ENCODE data around the gene GGT7. TPM values are rescaled to one million over a fixed set of nuclear protein-coding genes. Genes with fewer than 3 reads are reported as not detected.
A peak's percentile ranks its signal among the peaks of the same experiment; 100 is the strongest.

Gene GGT7
- total RNA-seq, 4 donors from 2014 or later: 24.1 to 41.1 (median 37.6) TPM

DNA sequence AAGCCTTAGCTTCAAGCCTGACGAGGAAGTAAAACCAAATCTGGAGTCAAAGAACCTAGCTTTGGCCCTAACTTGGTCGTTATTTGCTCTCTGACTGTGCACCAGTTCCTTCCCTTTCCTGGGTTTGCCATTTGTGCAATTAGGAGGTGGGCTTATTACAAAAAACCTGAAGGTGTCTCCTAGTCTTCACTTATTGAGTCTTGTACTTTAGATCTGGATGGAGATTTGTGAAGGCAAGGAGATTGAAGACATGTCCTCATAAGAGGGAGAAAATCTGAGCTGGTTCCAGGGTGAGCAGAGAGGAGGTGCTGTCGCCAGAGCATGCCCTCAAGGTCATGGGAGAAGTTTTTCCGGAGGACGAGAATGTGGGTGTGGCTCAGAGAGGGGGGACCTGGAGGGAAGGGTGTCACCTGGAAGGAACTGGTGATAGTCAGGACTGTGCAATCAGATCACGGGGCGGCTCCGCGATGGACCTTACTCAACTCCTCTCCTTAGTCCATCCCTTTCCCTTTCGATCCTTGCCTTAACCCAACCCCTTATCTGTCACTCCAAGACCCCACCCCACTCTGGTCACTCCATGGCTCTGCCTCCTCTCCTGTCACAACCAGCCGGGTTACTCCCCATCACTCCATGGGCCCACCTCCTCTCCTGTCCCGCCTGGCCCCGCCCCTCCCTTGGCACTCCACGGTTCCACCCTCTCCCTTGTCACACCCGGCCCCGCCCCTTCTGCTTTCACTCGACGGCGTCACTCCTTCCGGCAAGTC is 3.2 kb upstream of the GGT7 start:
- peaks cover 14 to 20% of the 10 kb centered on the region in 2 donors for H3K4me1 ChIP-seq
- no peaks in the 10 kb centered on the region for H3K9me3 ChIP-seq
- TF ChIP-seq, protein P1, sequence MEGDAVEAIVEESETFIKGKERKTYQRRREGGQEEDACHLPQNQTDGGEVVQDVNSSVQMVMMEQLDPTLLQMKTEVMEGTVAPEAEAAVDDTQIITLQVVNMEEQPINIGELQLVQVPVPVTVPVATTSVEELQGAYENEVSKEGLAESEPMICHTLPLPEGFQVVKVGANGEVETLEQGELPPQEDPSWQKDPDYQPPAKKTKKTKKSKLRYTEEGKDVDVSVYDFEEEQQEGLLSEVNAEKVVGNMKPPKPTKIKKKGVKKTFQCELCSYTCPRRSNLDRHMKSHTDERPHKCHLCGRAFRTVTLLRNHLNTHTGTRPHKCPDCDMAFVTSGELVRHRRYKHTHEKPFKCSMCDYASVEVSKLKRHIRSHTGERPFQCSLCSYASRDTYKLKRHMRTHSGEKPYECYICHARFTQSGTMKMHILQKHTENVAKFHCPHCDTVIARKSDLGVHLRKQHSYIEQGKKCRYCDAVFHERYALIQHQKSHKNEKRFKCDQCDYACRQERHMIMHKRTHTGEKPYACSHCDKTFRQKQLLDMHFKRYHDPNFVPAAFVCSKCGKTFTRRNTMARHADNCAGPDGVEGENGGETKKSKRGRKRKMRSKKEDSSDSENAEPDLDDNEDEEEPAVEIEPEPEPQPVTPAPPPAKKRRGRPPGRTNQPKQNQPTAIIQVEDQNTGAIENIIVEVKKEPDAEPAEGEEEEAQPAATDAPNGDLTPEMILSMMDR (IDR thresholded peaks at IDR 0.05): peak in 3 of 6 experiments; percentile 30 to 52 (median 43)
- peak in 1 of 2 donors; percentile 62 for TF ChIP-seq POLR2A (IDR thresholded peaks at IDR 0.05)
- WGBS, 2 donors: 10 to 12% methylated on average over 20 of the region's 20 CpGs
- H3K27ac ChIP-seq: peak overlapping the region; percentile 69 to 86 (median 70)
- intact Hi-C loops (cut with DNase I): loop anchor here (10.0 kb wide), 1 partner anchor 219 kb away; the partner anchor contains the start of gene TRPC4AP
- peak; percentile 100 for DNase-seq
- H3K27me3 ChIP-seq: no peaks in the 10 kb centered on the region
- H3K36me3 ChIP-seq: no peaks in the 10 kb centered on the region
- H3K4me3 ChIP-seq (replicated peaks in 1 of 3): peak overlapping the region; percentile 5 to 88 (median 14)

DNA sequence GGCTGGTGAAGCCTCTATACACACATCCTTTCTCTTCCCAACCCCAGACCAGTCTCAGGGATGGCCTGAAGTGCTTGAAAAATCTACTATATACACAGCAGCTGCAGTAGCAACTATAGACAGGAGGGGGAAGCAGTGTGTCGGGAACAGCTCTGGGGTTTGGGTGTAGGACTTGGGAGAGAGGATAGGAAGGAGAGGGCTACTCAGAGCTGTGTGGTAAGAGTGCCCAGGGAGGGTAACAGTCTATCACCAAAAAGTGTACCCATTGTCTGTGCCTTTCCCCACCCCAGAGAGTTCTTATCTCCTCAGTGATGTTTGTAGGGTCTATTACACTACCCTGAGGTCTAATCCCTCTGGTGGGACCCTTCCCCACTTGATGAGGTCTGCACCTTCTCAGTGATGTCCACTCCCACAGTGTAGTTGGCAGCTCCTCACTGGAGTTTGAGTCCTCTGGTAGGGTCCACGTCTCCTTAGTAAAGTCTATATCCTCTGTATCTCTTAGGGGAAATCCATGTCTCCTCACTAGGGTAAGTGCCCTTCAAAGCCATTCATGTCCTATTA is 1.5 kb upstream of the GGT7 start:
- peak; percentile 75 to 77 for DNase-seq
- Histone ChIP-seq H3K27me3 (no peaks in the 10 kb centered on the region), H3K9me3 (no peaks in the 10 kb centered on the region), H3K4me1 (peaks cover 14 to 20% of the 10 kb centered on the region in 2 donors), H3K36me3 (no peaks in the 10 kb centered on the region), H3K27ac (peak overlapping the region in 2 of 3 donors; percentile 1 to 14), H3K4me3 (replicated peaks in 1 of 3) (no peak overlapping the region)
- 36 to 38% methylated on average over 2 of the region's 2 CpGs for WGBS, 2 donors
- intact Hi-C loops (cut with DNase I): loop anchor here (5.0 to 10.0 kb wide), 2 partner anchors 83 to 221 kb away; partner anchors contain the start of genes GSS, MYH7B and TRPC4AP
- TF ChIP-seq POLR2A (IDR thresholded peaks at IDR 0.05): no peak
- TF ChIP-seq, protein P1 (IDR thresholded peaks at IDR 0.05): peak; percentile 44 to 87 (median 84)

DNA sequence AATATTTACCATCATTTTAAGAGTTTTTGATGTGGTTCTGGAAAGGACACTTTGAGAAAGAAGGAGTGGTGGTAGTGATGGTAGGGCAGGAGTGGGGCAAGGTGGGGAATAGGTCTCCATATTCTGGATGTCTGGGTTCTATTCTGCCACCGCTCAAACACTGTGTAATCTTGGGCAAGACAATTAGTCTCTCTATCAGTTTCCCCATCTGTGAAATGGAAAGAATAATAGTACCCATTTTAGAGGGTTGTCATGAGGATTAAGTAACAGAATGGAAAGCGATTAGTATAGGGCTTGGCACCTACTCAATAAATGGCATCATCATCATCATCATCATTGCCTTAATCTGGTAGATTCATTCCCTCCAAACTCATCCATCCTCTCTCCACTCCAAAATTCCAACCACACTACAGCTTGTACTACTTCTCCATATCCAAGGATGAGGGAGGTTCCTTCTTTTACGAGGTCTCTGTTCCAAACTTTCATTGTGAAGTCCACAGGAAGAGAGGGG is 982 bp upstream of the GGT7 start:
- Histone ChIP-seq H3K36me3 (no peaks in the 10 kb centered on the region), H3K27me3 (no peaks in the 10 kb centered on the region), H3K27ac (peak overlapping the region in 1 of 3 donors; percentile 1), H3K4me3 (replicated peaks in 1 of 3) (no peak overlapping the region), H3K9me3 (no peaks in the 10 kb centered on the region), H3K4me1 (peaks cover 14 to 20% of the 10 kb centered on the region in 2 donors)
- no peak for DNase-seq
- TF ChIP-seq, protein P1 (IDR thresholded peaks at IDR 0.05): no peak
- no peak for TF ChIP-seq POLR2A (IDR thresholded peaks at IDR 0.05)
- WGBS, 2 donors: 60 to 66% methylated on average over 3 of the region's 3 CpGs
- intact Hi-C loops (cut with DNase I): loop anchor here (5.0 to 10.0 kb wide), 2 partner anchors 84 to 221 kb away; partner anchors contain the start of genes GSS, MYH7B and TRPC4AP

DNA sequence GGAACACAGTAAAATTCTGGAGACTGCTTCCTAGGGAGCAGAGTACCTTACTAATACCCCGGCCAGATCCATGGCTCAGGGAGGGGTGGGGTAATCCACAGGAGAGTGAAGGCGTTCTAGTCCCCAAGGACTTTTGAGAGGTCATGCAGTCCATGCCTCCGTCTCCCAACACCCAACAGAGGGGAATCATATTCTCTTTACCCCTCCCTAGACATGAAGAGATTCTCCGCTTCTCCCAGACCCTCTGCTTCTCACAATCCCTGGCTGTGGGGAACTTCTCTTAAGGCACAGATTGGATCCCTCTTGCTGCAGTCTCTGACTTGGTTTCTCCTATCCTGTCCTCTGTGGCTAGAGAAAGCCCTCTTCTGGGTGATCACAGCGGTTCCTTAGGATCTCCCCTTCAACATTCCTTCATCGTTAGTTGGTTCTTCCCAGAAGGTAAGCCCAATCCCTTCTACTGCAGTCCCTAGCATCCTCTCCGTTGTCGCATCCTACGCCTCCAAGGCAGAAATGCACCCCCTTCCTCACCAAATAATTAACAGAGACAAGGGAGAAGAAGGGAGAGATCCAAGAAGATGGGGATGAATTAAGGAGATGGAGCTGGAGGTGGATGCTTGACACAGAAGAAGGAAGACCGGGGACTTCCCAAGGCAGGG is 562 bp downstream of the GGT7 start:
- Histone ChIP-seq H3K27me3 (no peaks in the 10 kb centered on the region), H3K4me3 (replicated peaks in 1 of 3) (peak overlapping the region; percentile 35 to 68 (median 65)), H3K9me3 (no peaks in the 10 kb centered on the region), H3K4me1 (peaks cover 14 to 20% of the 10 kb centered on the region in 2 donors), H3K27ac (peak overlapping the region; percentile 32 to 62 (median 54)), H3K36me3 (no peaks in the 10 kb centered on the region)
- intact Hi-C loops (cut with DNase I): loop anchor here (5.0 to 10.0 kb wide), 2 partner anchors 85 to 223 kb away; partner anchors contain the start of genes GSS, MYH7B and TRPC4AP
- WGBS, 2 donors: 41 to 47% methylated on average over 10 of the region's 10 CpGs
- DNase-seq: no peak
- TF ChIP-seq POLR2A (IDR thresholded peaks at IDR 0.05): no peak
- TF ChIP-seq, protein P1 (IDR thresholded peaks at IDR 0.05): no peak
